Endometrium (tissue), 2 donors: Measurements from ENCODE around the gene DHRS3.
"Not testable (repeated sequence)": the region's sequence is repeated elsewhere in the genome, so short reads cannot be mapped to it uniquely, and the experiment has no call there.

Experiments
- FAIRE-seq: peaks from 2 replicates; lab custom pipeline; 2012; peaks lifted over from hg19 to GRCh38; lab: Jason Lieb, UNC
- donor health status: control.
- donor health status: control.

DHRS3 gene, protein sequence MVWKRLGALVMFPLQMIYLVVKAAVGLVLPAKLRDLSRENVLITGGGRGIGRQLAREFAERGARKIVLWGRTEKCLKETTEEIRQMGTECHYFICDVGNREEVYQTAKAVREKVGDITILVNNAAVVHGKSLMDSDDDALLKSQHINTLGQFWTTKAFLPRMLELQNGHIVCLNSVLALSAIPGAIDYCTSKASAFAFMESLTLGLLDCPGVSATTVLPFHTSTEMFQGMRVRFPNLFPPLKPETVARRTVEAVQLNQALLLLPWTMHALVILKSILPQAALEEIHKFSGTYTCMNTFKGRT

DNA sequence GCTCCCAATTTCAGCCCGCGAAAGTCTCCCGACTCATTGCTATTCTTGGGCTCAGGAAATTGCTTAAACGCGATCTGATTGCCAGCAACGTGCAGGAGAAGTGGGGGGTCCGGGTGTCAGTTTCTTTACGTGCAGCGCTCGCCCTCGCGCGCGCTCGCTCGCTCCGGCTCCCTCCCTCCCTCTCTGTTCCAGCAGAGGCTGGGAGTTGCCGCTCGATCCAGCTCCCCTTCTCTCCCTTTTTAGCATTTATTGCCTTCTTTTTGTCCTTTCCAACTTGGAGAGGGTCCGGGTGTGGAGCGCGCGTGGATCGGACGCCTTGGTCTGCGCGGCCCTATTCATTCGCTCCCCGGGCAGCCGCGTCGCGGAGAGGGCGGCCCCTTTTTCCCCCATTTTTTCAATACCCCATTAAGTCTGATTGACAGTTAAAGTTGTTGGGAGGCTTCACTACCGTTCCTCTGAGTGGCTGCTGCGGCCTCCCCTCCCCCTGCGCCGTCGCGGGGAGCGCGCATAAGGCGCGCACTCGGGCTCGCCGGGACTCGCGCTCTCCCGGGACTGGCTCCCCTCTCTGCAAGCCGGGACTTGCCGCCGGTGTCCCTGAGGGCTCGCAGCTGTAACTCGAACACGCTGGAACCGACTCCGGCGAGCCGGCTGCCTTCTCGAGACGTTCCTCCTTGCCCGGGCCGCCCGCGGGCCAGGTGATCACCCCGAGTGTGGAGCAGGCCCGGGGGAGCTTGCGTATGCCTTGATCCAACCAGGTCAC lies at the start of gene DHRS3:
Gene DHRS3 (minus strand): TSS at position 310 of the 760 bp plus-strand sequence. CDS start 862 bp downstream, outside the sequence.
- no peak for FAIRE-seq

DNA sequence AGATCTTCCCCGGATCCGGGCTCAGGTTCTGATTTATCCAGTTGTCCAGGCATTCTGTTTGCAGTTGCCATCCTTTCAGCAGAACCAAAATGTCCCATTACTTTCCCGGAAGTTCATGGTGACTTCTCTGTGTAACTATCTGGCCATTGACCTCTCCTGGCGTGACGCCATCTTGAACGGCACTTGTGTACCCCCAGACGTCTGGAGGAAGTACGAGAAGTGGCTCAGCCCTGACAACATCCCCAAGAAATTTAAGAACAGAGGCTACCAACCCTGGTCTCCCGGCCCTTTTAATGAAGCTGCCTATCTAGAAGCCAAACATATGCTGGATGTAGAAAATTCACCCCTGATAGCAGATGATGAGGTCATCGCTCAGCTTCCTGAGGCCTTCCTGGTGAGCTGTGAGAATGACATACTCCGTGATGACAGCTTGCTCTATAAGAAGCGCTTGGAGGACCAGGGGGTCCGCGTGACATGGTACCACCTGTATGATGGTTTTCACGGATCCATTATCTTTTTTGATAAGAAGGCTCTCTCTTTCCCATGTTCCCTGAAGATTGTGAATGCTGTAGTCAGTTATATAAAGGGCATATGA lies 48.2 kb upstream of the DHRS3 start:
- no peak for FAIRE-seq

GRCh38 chr1:12665511-12665910 lies 47.5 kb upstream of the DHRS3 start:
- no peak for FAIRE-seq

DNA sequence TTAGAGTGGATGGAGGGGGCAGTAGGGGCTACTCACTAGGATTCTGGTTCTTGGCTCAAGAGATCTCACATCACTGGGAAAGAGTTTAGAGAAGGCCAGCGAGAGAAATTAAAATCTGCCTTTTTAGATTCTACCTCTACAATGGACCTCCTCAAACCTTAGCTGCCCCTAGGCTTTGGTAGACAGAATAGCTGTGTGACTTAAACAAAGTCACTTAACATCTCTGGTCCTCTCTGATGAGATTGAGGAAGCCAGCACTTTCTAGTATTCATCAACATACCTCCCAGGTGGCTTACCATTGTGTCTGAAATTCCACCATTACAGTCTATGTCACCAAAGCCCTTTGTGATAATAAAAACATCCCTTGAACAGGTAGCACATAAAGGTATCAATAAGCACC lies 44.5 kb upstream of the DHRS3 start:
- no peak for FAIRE-seq

DNA sequence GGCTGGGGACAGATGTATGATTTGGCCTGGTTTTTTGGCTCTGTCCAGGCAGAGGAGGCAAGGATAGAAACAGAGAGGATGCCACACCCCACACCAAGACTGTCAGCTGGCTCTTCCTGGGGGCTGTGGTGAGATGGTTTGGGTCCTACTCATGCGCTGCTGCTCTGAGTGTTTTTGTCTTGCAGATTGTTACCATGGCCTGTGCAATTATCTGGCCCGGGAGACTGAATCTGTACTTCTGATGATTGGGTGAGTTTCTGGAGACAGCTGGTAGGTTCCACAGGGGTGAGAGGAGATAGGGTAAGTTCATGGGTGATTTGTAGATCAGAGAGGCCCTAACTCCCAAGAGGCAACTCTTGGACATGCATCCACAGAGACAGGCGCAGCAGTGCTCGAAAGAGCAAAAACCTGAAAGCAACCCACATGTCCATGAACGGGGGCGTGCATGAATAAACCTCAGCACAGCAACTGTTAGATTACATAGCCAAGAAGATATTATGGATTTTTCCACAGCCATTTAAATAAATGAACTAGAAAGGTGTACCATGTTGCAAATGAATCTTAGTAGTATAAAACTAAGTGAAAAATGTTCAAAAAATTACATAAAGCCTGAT lies 43.7 kb upstream of the DHRS3 start:
- no peak for FAIRE-seq

DNA sequence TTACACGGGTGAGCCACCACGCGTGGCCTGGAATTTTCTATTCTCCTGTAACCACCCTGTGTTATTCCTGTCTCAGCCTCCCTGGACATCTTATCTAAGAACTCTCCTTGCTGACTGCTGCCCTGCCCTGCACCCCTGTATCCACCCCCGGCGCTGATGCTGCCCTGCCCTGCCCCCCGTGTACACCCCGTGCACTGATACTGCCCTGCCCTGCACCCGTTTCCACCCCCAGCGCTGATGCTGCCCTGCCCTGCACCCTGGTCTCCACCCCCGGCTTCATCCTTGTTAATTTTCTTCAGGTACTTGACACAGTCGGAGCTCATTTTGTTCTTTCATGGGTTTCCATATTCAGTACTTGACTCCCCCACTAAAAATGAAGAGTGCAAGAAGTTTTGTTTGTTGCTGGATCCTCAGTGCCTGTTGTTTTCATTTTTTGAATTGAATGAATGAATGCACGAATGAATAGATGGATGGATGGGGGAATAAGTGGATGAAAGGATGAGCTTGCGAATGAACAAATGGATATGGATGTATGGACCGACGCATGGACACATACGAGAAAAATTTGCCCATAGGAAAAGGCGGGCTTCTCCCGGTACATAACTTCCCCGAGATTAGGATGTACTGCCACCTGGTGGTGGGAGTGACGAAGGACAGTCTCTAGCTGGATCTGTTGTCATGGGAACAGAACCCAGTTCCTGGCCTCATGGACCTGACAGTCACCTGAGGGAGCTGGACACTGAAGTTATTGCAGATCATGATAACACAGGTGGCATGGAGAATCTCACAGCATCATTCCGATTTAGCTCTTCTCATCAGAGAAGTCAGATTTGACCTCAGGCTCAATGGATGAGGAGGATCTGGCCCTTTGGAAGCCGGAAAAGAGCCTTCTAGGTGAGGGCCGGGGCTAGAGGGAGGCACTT lies 40.8 kb upstream of the DHRS3 start:
- FAIRE-seq: peak; percentile 35

DNA sequence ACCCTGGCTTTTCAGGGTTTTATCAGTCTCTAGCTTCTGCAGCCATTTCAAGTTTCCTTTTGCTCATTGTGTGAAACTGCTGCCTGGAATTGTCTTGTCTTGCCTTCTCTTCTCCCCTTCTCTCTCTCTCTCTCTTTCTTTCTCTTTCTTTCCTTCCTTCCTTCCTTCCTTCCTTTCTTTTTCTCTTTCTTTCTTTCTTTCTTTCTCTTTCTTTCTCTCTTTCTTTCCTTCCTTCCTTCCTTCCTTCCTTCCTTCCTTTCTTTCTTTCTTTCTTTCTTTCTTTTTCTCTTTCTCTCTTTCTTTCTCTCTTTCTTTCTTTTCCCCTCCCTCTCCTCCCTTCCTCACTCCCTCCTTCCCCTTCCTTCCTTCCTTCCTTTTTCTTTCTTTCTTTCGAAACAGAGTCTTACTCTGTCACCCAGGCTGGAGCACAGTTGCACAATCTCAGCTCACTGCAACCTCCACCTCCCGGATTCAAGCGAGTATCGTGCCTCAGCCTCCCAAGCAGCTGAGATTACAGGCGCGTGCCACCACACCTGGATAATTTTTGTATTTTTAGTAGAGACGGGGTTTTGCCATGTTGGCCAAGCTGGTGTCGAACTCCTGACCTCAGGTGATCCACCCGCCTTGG lies 40.0 kb upstream of the DHRS3 start:
- not testable (repeated sequence) for FAIRE-seq

- no peak for FAIRE-seq
Observed at GRCh38 chr1:12657060-12657884, 39.3 kb upstream of the DHRS3 start.

- FAIRE-seq: no peak
Observed at GRCh38 chr1:12656575-12656974, 38.6 kb upstream of the DHRS3 start.

GRCh38 chr1:12654657-12655056 lies 36.6 kb upstream of the DHRS3 start:
- no peak for FAIRE-seq

GRCh38 chr1:12654004-12654567 lies 36.1 kb upstream of the DHRS3 start:
- no peak for FAIRE-seq

- peak; percentile 96 for FAIRE-seq
Observed at GRCh38 chr1:12649971-12650421, 32.0 kb upstream of the DHRS3 start.

DNA sequence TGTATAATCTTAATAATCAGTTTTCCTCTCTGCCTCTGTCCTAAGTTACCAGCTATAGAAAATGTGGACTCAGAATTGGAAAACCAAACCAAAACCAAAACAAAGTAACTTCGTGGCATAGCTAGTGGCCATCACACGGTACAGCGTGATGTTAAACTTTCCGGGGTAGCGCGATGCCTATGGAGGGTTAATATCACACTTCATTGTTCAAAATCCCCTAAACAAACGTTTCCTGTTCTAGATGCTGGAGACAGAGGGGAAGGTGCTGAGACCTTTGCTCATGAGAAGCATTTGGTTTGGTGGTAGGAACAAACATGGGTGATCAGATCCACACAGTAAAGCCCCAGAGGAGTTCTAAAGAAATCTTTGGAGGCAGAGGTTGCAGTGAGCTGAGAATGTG lies 30.7 kb upstream of the DHRS3 start:
- no peak for FAIRE-seq

- not testable (repeated sequence) for FAIRE-seq
Observed at GRCh38 chr1:12645401-12645800, 27.4 kb upstream of the DHRS3 start.

DNA sequence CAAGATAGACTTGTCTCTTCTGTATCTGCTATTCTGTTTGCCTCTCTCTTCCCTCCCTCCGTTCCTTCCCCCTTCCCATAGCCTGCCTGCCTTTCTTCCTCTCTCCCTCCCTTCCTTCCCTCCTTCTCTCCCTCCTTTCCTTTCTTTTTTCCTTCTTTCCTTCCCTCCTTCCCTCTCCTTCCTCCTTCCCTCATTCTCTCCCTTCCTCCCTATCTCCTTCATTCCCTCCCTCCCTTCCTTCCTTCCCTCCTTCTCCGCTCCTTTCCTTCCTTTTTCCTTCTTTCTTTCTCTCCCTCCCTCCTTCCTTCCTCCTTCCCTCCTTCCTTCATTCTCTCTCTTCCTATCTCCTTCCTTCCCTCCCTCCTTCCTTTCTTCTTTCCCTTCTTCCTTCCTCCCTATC lies 26.8 kb upstream of the DHRS3 start:
- FAIRE-seq: no peak

DNA sequence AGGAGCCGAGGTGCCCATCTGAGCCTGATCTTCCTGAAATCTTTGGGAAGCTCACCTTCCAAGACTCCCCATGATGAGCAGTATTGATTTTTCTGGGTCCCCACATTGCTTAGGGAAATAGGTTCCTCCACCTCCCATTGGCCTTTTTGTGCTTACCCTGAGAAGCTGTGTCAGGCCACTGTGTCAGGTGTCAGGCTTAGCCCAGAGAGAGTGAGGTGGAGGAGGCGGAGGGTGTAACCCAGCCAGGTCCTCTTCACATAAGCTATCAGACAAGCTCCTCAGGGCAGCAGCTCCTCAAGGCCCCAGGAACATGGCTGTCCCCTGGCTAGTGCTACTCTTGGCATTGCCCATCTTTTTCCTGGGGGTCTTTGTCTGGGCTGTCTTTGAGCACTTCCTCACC lies 26.2 kb upstream of the DHRS3 start:
- FAIRE-seq: no peak

DNA sequence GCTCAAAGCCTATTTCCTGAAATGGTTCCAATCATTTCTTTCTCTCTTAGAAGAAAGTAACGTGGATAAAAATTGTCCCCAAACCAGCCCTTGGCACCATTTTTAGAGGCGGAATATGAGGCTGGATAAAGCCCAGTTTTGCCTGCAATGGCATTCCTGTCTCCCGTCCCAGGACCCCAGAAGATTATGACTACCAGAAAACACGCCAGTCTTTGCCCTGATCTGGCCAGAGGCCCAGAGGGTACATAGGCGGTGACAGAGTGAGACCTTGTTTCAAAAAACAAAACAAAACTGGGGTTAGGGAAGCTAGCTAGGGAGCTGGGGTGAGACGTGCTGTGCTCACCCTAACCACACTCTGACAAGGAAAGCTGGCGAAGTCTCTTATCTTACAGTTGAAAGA lies 25.8 kb upstream of the DHRS3 start, which contains the start of gene AADACL4:
Gene AADACL4 (plus strand): TSS at position 301 of the 400 bp plus-strand sequence. CDS start 462 bp downstream, outside the sequence.
- no peak for FAIRE-seq

GRCh38 chr1:12643079-12643478 lies 25.1 kb upstream of the DHRS3 start:
- no peak for FAIRE-seq

DNA sequence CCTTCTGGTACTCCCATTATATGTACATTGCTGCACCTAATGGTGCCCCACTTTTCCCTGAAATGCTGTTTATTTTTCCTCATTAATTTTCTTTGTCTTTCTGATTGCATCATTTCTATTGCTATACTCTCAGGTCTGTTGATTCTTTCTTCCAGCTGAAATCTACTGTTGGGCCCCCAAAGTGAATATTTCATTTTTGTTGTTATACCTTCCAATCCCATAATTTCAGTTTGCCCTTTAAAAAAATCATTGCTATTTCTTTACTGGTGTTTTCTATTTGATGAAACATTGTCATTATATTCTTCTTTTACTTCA lies 22.9 kb upstream of the DHRS3 start:
- FAIRE-seq: no peak
